LNCaP clone FGC (cell line): ENCODE measurements around the gene SLC6A19.

Experiments
- DNase-seq: peaks from one replicate; pipeline ENCODE4 v3.0.0-alpha.2; 2011; ENCODE audit warnings: low read depth
- H3K4me3 ChIP-seq: 2 replicates; pipeline ENCODE4 v1.5.1; 2011; ENCODE audit warnings: mild to moderate bottlenecking, low read depth, low read length, control low read depth
- CTCF ChIP-seq: IDR thresholded peaks from 2 replicates; pipeline ENCODE4 v1.5.1; 2012; ENCODE audit warnings: mild to moderate bottlenecking; ENCODE audit not compliant: control insufficient read depth, insufficient read depth; ENCODE audit errors: extremely low read depth

SLC6A19 gene

GRCh38 chr5:1214936-1215220 is 13.5 kb downstream of the SLC6A19 start:
- no peak for DNase-seq
- H3K4me3 ChIP-seq, result no peak overlapping the region
- no peak for TF ChIP-seq CTCF

- TF ChIP-seq CTCF, result no peak
- H3K4me3 ChIP-seq, result no peak overlapping the region
- DNase-seq, result no peak
Observed at GRCh38 chr5:1215320-1216096, 14.1 kb downstream of the SLC6A19 start.

GRCh38 chr5:1216211-1216917 is 15.0 kb downstream of the SLC6A19 start:
- DNase-seq, result no peak
- no peak for TF ChIP-seq CTCF
- no peak overlapping the region for H3K4me3 ChIP-seq

GRCh38 chr5:1216918-1217295 is 15.5 kb downstream of the SLC6A19 start:
- no peak overlapping the region for H3K4me3 ChIP-seq
- TF ChIP-seq CTCF, result no peak
- no peak for DNase-seq

GRCh38 chr5:1217596-1218206 is 16.3 kb downstream of the SLC6A19 start:
- TF ChIP-seq CTCF, result no peak
- no peak overlapping the region for H3K4me3 ChIP-seq
- DNase-seq, result no peak

- DNase-seq, result no peak
- no peak overlapping the region for H3K4me3 ChIP-seq
- no peak for TF ChIP-seq CTCF
Observed at GRCh38 chr5:1218351-1219080, 17.1 kb downstream of the SLC6A19 start.
